OCI-LY3 (cell line): ENCODE measurements around the gene MUS81.

ENCODE experiments used
- EZH2phosphoT487 ChIP-seq: fragments of 200-600 bp; shearing (Covaris generic); IDR thresholded peaks from 2 replicates; pipeline ENCODE4 v1.6.1; 2018; ENCODE audit warnings: antibody characterized with exemption, mixed run types, low read depth
- TF ChIP-seq, protein P1 (sequence below): fragments of 200-600, 300-600 bp; sonication (generic); IDR thresholded peaks from 2 replicates; pipeline ENCODE4 v1.5.1; 2014; ENCODE audit warnings: antibody characterized with exemption, low read length, low read depth

DNA sequence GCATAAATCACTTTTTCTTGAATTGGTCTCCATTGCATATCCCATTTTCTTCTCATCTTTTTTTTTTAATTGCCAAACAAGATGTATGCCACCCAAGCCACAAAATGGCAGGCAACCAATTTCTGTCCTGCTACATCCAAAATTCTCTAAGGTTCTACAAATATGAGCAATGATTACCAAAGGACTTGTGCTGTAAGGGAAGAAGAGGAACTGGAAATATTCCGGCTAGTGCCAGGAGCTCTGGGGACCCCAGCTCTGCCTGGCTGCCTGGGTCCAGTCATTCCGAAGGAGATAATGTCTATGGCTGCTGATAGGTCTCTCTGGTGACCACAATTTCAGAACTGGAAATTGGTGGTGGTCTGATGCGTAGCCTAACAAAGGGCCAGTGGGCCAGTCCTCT lies 43.5 kb upstream of the MUS81 start:
- TF ChIP-seq, protein P1, sequence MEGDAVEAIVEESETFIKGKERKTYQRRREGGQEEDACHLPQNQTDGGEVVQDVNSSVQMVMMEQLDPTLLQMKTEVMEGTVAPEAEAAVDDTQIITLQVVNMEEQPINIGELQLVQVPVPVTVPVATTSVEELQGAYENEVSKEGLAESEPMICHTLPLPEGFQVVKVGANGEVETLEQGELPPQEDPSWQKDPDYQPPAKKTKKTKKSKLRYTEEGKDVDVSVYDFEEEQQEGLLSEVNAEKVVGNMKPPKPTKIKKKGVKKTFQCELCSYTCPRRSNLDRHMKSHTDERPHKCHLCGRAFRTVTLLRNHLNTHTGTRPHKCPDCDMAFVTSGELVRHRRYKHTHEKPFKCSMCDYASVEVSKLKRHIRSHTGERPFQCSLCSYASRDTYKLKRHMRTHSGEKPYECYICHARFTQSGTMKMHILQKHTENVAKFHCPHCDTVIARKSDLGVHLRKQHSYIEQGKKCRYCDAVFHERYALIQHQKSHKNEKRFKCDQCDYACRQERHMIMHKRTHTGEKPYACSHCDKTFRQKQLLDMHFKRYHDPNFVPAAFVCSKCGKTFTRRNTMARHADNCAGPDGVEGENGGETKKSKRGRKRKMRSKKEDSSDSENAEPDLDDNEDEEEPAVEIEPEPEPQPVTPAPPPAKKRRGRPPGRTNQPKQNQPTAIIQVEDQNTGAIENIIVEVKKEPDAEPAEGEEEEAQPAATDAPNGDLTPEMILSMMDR: no peak
- TF ChIP-seq EZH2phosphoT487: no peak
